ENCODE data around the gene IBTK. TPM values are rescaled to one million over a fixed set of nuclear protein-coding genes. Genes with fewer than 3 reads are reported as not detected.

The IBTK gene
- total RNA-seq, 4 donors from 2014 or later, result 26.2 to 38.6 (median 27.2) TPM

GRCh38 chr6:82195619-82196018, 51.9 kb downstream of the IBTK start:
- 94% methylated on average over 4 of the region's 4 CpGs for WGBS

GRCh38 chr6:82185948-82186535, 61.5 kb downstream of the IBTK start:
- peaks cover 10 to 69% (median 43%) of the 10 kb centered on the region in 4 donors for H3K36me3 ChIP-seq
- intact Hi-C loops (cut with DNase I), result no loop called here
- no peaks in the 10 kb centered on the region for H3K9me3 ChIP-seq
- no peaks in the 10 kb centered on the region for H3K27me3 ChIP-seq
- WGBS, result 93% methylated on average over 3 of the region's 3 CpGs
- H3K4me1 ChIP-seq, result peaks cover 0 to 13% (median 7%) of the 10 kb centered on the region in 4 donors
- no peak overlapping the region for H3K4me3 ChIP-seq
- H3K27ac ChIP-seq (replicated peaks in 1 of 4), result no peak overlapping the region
- DNase-seq (ENCODE audit: extremely low spot score), result no peak
- TF ChIP-seq CTCF (IDR thresholded peaks at IDR 0.05) (no peak), POLR2AphosphoS5 (IDR thresholded peaks at IDR 0.05) (no peak), POLR2A (IDR thresholded peaks at IDR 0.05; ENCODE audit: low read depth) (no peak), EP300 (IDR thresholded peaks at IDR 0.05) (no peak)

More at GRCh38 chr6:82195619-82196018, 51.9 kb downstream of the IBTK start:
- TF ChIP-seq EP300 (IDR thresholded peaks at IDR 0.05), result no peak
- TF ChIP-seq POLR2A (IDR thresholded peaks at IDR 0.05; ENCODE audit: low read depth), result no peak
- no peak for TF ChIP-seq CTCF (IDR thresholded peaks at IDR 0.05)
- TF ChIP-seq POLR2AphosphoS5 (IDR thresholded peaks at IDR 0.05), result no peak
- H3K9me3 ChIP-seq, result no peaks in the 10 kb centered on the region
- DNase-seq (ENCODE audit: extremely low spot score), result no peak
- peaks cover 60 to 99% (median 77%) of the 10 kb centered on the region in 4 donors for H3K36me3 ChIP-seq
- H3K27ac ChIP-seq (replicated peaks in 1 of 4), result no peak overlapping the region
- H3K4me1 ChIP-seq, result no peaks in the 10 kb centered on the region
- no peaks in the 10 kb centered on the region for H3K27me3 ChIP-seq
- intact Hi-C loops (cut with DNase I), result no loop called here
- no peak overlapping the region for H3K4me3 ChIP-seq

- Histone ChIP-seq H3K27ac (replicated peaks in 1 of 4) (no peak overlapping the region), H3K4me3 (no peak overlapping the region), H3K36me3 (peaks cover 11 to 75% (median 35%) of the 10 kb centered on the region in 4 donors), H3K4me1 (peaks cover 0 to 13% (median 4%) of the 10 kb centered on the region in 4 donors), H3K9me3 (no peaks in the 10 kb centered on the region), H3K27me3 (no peaks in the 10 kb centered on the region)
- intact Hi-C loops (cut with DNase I), result no loop called here
- DNase-seq (ENCODE audit: extremely low spot score), result no peak
- TF ChIP-seq POLR2A (IDR thresholded peaks at IDR 0.05; ENCODE audit: low read depth) (no peak), POLR2AphosphoS5 (IDR thresholded peaks at IDR 0.05) (no peak), CTCF (IDR thresholded peaks at IDR 0.05) (no peak), EP300 (IDR thresholded peaks at IDR 0.05) (no peak)
These were observed 63.8 kb downstream of the IBTK start for GRCh38 chr6:82183642-82184282.

- WGBS, result 64% methylated on average over 1 of the region's 1 CpG
- intact Hi-C loops (cut with DNase I), result no loop called here
- peaks cover 11 to 70% (median 30%) of the 10 kb centered on the region in 4 donors for H3K36me3 ChIP-seq
These were observed 64.8 kb downstream of the IBTK start for GRCh38 chr6:82182756-82183155.

More at GRCh38 chr6:82182756-82183155, 64.8 kb downstream of the IBTK start:
- DNase-seq (ENCODE audit: extremely low spot score), result no peak
- Histone ChIP-seq H3K4me1 (peaks cover 0 to 13% (median 6%) of the 10 kb centered on the region in 4 donors), H3K27ac (replicated peaks in 1 of 4) (no peak overlapping the region), H3K9me3 (no peaks in the 10 kb centered on the region), H3K4me3 (no peak overlapping the region), H3K27me3 (no peaks in the 10 kb centered on the region)
- TF ChIP-seq EP300 (IDR thresholded peaks at IDR 0.05) (no peak), POLR2A (IDR thresholded peaks at IDR 0.05; ENCODE audit: low read depth) (no peak), POLR2AphosphoS5 (IDR thresholded peaks at IDR 0.05) (no peak), CTCF (IDR thresholded peaks at IDR 0.05) (no peak)

Data from esophagus muscularis mucosa (tissue), 4 donors.